ENCODE data around the gene APBB3. TPM values are rescaled to one million over a fixed set of nuclear protein-coding genes. Genes with fewer than 3 reads are reported as not detected.
A peak's percentile ranks its signal among the peaks of the same experiment; 100 is the strongest.

The APBB3 gene
- total RNA-seq, 3 donors from 2014 or later = 18.8 to 32.5 (median 21.2) TPM

GRCh38 chr5:140553657-140554056 is 10.7 kb downstream of the APBB3 start:
- TF ChIP-seq CTCF (IDR thresholded peaks at IDR 0.05) = no peak
- DNase-seq (no peak), ATAC-seq (no peak)
- Histone ChIP-seq H3K4me3 (no peak overlapping the region), H3K9me3 (no peaks in the 10 kb centered on the region), H3K4me1 (ENCODE audit: low read depth) (peaks cover 36% of the 10 kb centered on the region), H3K36me3 (ENCODE audit: low read depth) (no peaks in the 10 kb centered on the region)
- intact Hi-C loops (cut with DNase I, micrococcal nuclease) = no loop called here

GRCh38 chr5:140551872-140552271 is 12.5 kb downstream of the APBB3 start:
- intact Hi-C loops (cut with DNase I, micrococcal nuclease) = no loop called here
- H3K4me1 ChIP-seq (ENCODE audit: low read depth) = peaks cover 45% of the 10 kb centered on the region

GRCh38 chr5:140550147-140551079 is 14.0 kb downstream of the APBB3 start:
- Histone ChIP-seq H3K4me1 (ENCODE audit: low read depth) (peaks cover 50% of the 10 kb centered on the region), H3K4me3 (no peak overlapping the region), H3K36me3 (ENCODE audit: low read depth) (no peaks in the 10 kb centered on the region), H3K9me3 (no peaks in the 10 kb centered on the region)
- TF ChIP-seq CTCF (IDR thresholded peaks at IDR 0.05) = no peak
- DNase-seq = no peak
- ATAC-seq = no peak
- intact Hi-C loops (cut with DNase I, micrococcal nuclease) = no loop called here

More at GRCh38 chr5:140551872-140552271, 12.5 kb downstream of the APBB3 start:
- TF ChIP-seq CTCF (IDR thresholded peaks at IDR 0.05) = no peak
- DNase-seq = no peak
- no peak for ATAC-seq
- no peak overlapping the region for H3K4me3 ChIP-seq
- no peaks in the 10 kb centered on the region for H3K9me3 ChIP-seq
- H3K36me3 ChIP-seq (ENCODE audit: low read depth) = no peaks in the 10 kb centered on the region

GRCh38 chr5:140549237-140550144 is 14.9 kb downstream of the APBB3 start:
- intact Hi-C loops (cut with DNase I, micrococcal nuclease) = loop anchor here in 1 of 2 donors (10.0 kb wide), 2 partner anchors 85 to 185 kb away; partner anchors contain the start of genes CD14, SLC4A9 and TMCO6
- ATAC-seq = peak; percentile 14

More at GRCh38 chr5:140549237-140550144, 14.9 kb downstream of the APBB3 start:
- H3K36me3 ChIP-seq (ENCODE audit: low read depth) = no peaks in the 10 kb centered on the region
- peak in 2 of 3 donors; percentile 61 to 79 for DNase-seq
- H3K4me3 ChIP-seq = no peak overlapping the region
- H3K9me3 ChIP-seq = no peaks in the 10 kb centered on the region
- H3K4me1 ChIP-seq (ENCODE audit: low read depth) = peaks cover 44% of the 10 kb centered on the region
- TF ChIP-seq CTCF (IDR thresholded peaks at IDR 0.05) = no peak

All from mucosa of descending colon (tissue), 3 donors.